ENCODE measurements around the gene ATPAF2.
A peak's percentile ranks its signal among the peaks of the same experiment; 100 is the strongest.

ATPAF2 gene

GRCh38 chr17:17994271-17995069 lies 44.5 kb downstream of the ATPAF2 start:
- TF ChIP-seq, protein P1, sequence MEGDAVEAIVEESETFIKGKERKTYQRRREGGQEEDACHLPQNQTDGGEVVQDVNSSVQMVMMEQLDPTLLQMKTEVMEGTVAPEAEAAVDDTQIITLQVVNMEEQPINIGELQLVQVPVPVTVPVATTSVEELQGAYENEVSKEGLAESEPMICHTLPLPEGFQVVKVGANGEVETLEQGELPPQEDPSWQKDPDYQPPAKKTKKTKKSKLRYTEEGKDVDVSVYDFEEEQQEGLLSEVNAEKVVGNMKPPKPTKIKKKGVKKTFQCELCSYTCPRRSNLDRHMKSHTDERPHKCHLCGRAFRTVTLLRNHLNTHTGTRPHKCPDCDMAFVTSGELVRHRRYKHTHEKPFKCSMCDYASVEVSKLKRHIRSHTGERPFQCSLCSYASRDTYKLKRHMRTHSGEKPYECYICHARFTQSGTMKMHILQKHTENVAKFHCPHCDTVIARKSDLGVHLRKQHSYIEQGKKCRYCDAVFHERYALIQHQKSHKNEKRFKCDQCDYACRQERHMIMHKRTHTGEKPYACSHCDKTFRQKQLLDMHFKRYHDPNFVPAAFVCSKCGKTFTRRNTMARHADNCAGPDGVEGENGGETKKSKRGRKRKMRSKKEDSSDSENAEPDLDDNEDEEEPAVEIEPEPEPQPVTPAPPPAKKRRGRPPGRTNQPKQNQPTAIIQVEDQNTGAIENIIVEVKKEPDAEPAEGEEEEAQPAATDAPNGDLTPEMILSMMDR (IDR thresholded peaks at IDR 0.05; ENCODE audit: low read depth, low read length): peak; percentile 31
- no peak for DNase-seq (ENCODE audit: extremely low read depth, low read depth)

GRCh38 chr17:17993852-17994251 lies 45.1 kb downstream of the ATPAF2 start:
- TF ChIP-seq, protein P1 (IDR thresholded peaks at IDR 0.05; ENCODE audit: low read depth, low read length): no peak
- DNase-seq (ENCODE audit: extremely low read depth, low read depth): no peak

- TF ChIP-seq, protein P1 (IDR thresholded peaks at IDR 0.05; ENCODE audit: low read depth, low read length): no peak
- DNase-seq (ENCODE audit: extremely low read depth, low read depth): no peak
These were observed 45.6 kb downstream of the ATPAF2 start for GRCh38 chr17:17993366-17993765.

GRCh38 chr17:17990282-17990681 lies 48.7 kb downstream of the ATPAF2 start:
- no peak for DNase-seq (ENCODE audit: extremely low read depth, low read depth)
- TF ChIP-seq, protein P1 (IDR thresholded peaks at IDR 0.05; ENCODE audit: low read depth, low read length): no peak

DNA sequence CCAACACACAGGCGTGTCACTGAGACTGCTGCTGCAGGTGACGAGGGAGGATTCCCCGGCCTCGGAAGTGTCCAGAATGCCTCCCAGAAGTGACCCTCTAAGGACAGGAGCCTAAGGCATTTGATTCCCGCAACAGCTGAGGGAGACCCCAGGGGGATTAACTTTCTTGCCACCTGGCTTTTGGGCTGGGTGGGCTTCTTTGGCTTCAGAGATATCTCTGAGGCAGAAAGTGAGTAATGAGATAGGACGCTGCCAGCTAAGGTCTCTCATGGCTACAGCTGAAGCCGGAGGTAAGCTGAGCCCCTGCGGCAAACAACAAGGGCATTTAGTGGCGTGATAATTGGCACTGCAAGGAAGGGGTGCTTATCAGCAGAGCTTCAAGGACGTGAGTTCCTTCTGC lies 49.4 kb downstream of the ATPAF2 start:
- DNase-seq (ENCODE audit: extremely low read depth, low read depth): no peak

DNA sequence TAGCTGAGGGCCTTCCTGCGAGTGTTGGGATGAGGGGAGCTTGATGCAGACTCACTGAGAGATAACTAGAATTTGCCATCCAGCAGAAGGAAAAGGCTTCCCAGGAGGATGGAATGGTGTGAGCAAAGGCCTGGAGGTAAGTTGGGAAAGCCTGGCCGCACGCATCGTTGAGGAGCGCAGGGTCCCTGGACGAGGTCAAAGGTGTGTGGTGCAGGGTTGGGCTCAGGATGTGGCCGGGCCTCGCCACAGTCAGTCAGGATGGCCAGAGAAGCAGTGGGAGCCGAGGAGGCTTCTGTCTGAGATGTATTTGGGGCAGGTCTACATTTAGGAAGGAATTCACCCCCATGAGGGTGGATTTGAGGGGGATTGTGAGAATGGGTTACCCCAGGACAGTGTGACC lies 49.9 kb downstream of the ATPAF2 start:
- DNase-seq (ENCODE audit: extremely low read depth, low read depth): no peak
- TF ChIP-seq, protein P1 (IDR thresholded peaks at IDR 0.05; ENCODE audit: low read depth, low read length): no peak

More for the DNA sequence above, 49.4 kb downstream of the ATPAF2 start:
- TF ChIP-seq, protein P1 (IDR thresholded peaks at IDR 0.05; ENCODE audit: low read depth, low read length): no peak

DNA sequence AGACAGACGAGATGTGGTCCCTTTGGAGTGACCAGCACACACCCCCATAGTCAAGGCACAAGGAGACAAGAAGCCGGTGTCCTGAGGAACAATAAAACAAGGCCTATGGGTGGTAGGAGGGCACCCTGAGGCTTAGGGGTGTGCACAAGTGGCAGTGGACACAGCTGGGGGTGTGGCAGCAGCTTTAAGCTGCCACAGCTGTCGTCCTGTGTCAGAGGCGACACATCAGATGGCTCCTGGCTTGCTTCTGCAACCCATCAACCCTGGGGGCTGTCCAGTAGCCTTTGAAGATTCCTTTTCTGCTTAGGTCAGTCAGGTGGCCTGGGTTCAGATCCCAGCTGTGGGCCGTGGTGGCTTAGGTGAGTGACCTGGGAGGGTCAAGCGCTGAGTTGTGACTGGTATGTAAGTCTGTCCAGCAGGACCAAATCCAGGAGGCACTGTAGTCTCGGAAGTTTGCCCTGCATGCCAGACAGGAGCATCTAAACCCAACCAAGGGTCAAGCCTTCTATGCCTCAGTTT lies 50.5 kb downstream of the ATPAF2 start:
- no peak for DNase-seq (ENCODE audit: extremely low read depth, low read depth)
- TF ChIP-seq, protein P1 (IDR thresholded peaks at IDR 0.05; ENCODE audit: low read depth, low read length): no peak

Data from AG09319 (cell line).